ENCODE data around the gene PLXNB2. TPM values are rescaled to one million over a fixed set of nuclear protein-coding genes. Genes with fewer than 3 reads are reported as not detected.
A peak's percentile ranks its signal among the peaks of the same experiment; 100 is the strongest.

PLXNB2 gene
- total and polyA plus RNA-seq, 2 donors from 2014 or later: 128 to 383 TPM

- Histone ChIP-seq H3K36me3 (ENCODE audit: control insufficient read depth in 2 of 3, insufficient read depth in 3 of 3, low read length in 3 of 3) (no peaks in the 10 kb centered on the region), H3K9me3 (ENCODE audit: control insufficient read depth in 2 of 3, insufficient read depth in 1 of 3, low read length in 3 of 3) (no peaks in the 10 kb centered on the region), H3K27ac (ENCODE audit: low read depth in 2 of 2, low read length in 2 of 2) (no peak overlapping the region), H3K4me1 (ENCODE audit: control insufficient read depth in 2 of 3, insufficient read depth in 2 of 3, low read depth in 1 of 3, low read length in 3 of 3) (peaks cover 0 to 26% (median 4%) of the 10 kb centered on the region in 3 donors), H3K4me3 (ENCODE audit: low read length in 3 of 3) (peak overlapping the region in 1 of 3 donors; percentile 13), H3K9ac (ENCODE audit: low read length in 3 of 3) (no peak overlapping the region), H3K27me3 (ENCODE audit: control insufficient read depth, insufficient read depth, low read length) (no peaks in the 10 kb centered on the region)
- intact Hi-C loops (cut with DNase I): no loop called here
- peak; percentile 36 for TF ChIP-seq CTCF (IDR thresholded peaks at IDR 0.05; ENCODE audit: borderline replicate concordance, extremely low read depth, insufficient read depth)
- FAIRE-seq (no peak), DNase-seq (peak in 4 of 5 donors; percentile 67 to 87 (median 76))
Measured at GRCh38 chr22:50267591-50268390, 39.7 kb downstream of the PLXNB2 start.

- H3K36me3 ChIP-seq (ENCODE audit: control insufficient read depth in 2 of 3, insufficient read depth in 3 of 3, low read length in 3 of 3): no peaks in the 10 kb centered on the region
- no peak overlapping the region for H3K27ac ChIP-seq (ENCODE audit: low read depth in 2 of 2, low read length in 2 of 2)
- H3K9me3 ChIP-seq (ENCODE audit: control insufficient read depth in 2 of 3, insufficient read depth in 1 of 3, low read length in 3 of 3): no peaks in the 10 kb centered on the region
- DNase-seq (no peak), FAIRE-seq (no peak)
- H3K4me3 ChIP-seq (ENCODE audit: low read length in 3 of 3): no peak overlapping the region
- intact Hi-C loops (cut with DNase I): no loop called here
- H3K9ac ChIP-seq (ENCODE audit: low read length in 3 of 3): no peak overlapping the region
- H3K4me1 ChIP-seq (ENCODE audit: control insufficient read depth in 2 of 3, insufficient read depth in 2 of 3, low read depth in 1 of 3, low read length in 3 of 3): peaks cover 0 to 29% (median 4%) of the 10 kb centered on the region in 3 donors
- H3K27me3 ChIP-seq (ENCODE audit: control insufficient read depth, insufficient read depth, low read length): no peaks in the 10 kb centered on the region
- TF ChIP-seq CTCF (IDR thresholded peaks at IDR 0.05; ENCODE audit: borderline replicate concordance, extremely low read depth, insufficient read depth): no peak
Measured at GRCh38 chr22:50266994-50267393, 40.5 kb downstream of the PLXNB2 start.

GRCh38 chr22:50264946-50265669 lies 42.3 kb downstream of the PLXNB2 start:
- H3K4me3 ChIP-seq (ENCODE audit: low read length in 3 of 3): no peak overlapping the region
- FAIRE-seq (no peak), DNase-seq (no peak)
- no peaks in the 10 kb centered on the region for H3K9me3 ChIP-seq (ENCODE audit: control insufficient read depth in 2 of 3, insufficient read depth in 1 of 3, low read length in 3 of 3)
- intact Hi-C loops (cut with DNase I): loop anchor here (5.0 kb wide), 1 partner anchor 72 kb away; no protein-coding TSS in a partner anchor
- H3K27ac ChIP-seq (ENCODE audit: low read depth in 2 of 2, low read length in 2 of 2): no peak overlapping the region
- H3K4me1 ChIP-seq (ENCODE audit: control insufficient read depth in 2 of 3, insufficient read depth in 2 of 3, low read depth in 1 of 3, low read length in 3 of 3): peaks cover 0 to 19% (median 4%) of the 10 kb centered on the region in 3 donors
- TF ChIP-seq CTCF (IDR thresholded peaks at IDR 0.05; ENCODE audit: borderline replicate concordance, extremely low read depth, insufficient read depth): no peak
- H3K27me3 ChIP-seq (ENCODE audit: control insufficient read depth, insufficient read depth, low read length): no peaks in the 10 kb centered on the region
- H3K9ac ChIP-seq (ENCODE audit: low read length in 3 of 3): no peak overlapping the region
- H3K36me3 ChIP-seq (ENCODE audit: control insufficient read depth in 2 of 3, insufficient read depth in 3 of 3, low read length in 3 of 3): no peaks in the 10 kb centered on the region

Data from kidney (tissue), 14 donors.